Measurements from ENCODE around the gene ASPSCR1.

Gene ASPSCR1

DNA sequence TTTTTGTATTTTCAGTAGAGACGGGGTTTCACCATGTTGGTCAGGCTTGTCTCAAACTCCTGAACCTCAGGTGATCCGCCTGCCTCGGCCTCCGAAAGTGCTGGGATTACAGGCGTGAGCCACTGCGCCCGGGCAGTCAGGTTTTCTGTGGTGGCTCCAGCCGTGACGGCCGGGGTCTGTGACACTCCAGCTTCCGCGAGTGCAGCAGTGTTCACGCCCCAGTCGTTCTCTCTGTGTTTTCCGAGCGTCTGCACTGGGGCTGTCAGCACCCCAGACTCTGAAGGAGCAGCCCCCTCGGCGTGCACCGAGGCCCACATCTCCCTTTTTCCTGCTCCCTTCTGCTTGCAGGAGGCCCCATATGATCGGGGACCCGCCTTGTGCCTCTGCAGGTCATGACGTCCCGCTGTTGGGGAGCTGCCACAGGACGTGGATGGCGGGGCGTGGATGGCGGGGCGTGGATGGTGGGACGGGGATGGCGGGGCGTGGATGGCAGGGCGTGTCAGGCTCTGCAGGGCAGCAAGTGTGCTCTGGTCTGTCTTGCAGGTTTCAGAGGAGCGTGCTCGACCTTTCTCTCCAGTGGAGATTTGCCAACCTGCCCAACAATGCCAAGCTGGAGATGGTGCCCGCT, 5.7 kb downstream of the ASPSCR1 start:
- no peak for DNase-seq (ENCODE audit: low read depth)

DNA sequence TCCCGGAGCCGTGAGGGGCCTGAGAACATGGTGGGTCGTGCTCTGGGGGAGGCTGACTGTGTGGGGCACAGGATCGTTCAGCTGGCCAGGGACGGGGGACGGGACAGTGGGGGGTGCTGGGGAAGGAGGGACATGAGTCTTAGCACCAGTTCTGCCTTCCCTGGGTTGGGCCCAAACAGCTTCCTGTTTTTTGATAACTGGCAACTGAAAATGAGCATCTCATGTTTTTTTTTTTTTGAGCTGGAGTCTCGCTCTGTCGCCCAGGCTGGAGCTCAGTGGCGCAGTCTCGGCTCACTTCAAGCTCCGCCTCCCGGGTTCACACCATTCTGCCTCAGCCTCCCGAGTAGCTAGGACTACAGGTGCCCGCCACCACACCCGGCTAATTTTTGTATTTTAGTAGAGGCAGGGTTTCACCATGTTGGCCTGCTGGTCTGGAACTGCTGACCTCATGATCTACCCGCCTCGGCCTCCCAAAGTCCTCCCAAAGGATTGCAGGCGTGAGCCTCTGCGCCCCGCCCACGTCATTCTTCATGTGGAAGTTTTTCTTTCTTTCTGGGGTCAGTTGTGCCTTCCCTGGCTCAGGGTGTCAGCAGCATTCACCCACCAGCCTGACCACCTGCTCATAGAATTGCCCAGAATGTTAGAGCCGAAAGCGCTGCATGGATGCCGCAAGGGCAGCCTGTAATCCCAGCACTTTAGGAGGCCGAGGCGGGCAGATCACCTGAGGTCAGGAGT, 6.4 kb downstream of the ASPSCR1 start:
- DNase-seq (ENCODE audit: low read depth) = no peak

DNA sequence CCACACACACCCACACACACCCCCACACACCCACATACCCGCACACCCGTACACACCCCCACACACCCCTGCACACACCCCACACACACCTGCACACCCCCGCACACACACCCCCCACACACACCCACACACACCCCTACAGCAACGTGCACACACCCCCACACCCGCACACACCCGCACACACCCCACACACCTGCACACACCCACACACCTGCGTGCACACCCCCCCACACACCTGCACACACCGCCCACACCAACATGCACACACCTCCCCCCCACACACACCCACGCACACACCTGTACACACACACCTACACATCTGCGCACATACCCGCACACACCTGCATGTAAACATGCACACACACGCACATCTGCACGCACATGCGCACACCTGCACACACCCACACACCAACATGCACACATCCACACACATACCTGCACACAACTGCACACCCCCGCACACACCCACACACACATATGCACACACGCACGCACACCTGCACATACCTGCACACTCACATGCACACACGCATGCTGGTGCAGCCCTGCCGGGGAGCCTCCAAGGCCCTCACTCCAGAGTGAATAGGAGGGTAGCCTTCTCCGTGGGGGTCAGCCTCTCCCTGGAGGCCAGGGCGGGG, 7.5 kb downstream of the ASPSCR1 start:
- no peak for DNase-seq (ENCODE audit: low read depth)

- DNase-seq (ENCODE audit: low read depth) = no peak
These were observed 9.2 kb downstream of the ASPSCR1 start for GRCh38 chr17:81986606-81987005.

DNA sequence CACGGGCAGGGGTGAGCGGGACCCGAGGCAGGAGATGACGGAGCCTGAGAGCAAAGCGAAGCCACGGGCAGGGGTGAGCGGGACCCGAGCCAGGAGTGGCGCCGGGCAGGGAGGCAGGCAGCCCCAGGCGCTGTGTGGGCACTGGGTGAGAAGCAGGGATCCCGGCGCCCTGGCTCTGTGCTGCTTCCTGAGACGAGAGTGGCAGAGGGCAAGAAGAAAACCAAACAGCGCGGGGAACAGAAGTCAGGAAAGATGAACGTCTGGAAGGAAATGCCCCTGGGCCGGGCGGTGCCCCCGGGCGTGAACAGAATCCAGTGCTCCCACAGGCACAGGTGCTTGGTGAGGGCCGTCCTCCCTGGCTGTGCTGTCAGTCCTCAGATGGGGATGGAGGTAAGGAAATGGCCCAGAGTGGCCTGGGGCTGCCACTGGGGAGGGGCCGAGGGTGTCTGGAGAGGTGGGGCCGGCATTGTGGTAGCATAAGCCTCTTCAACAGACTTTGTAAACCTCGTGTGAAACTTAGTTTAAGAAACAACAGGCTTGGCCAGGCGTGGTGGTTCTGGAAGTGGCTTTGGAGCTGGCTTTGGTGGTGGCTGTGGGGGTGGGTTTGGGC, 9.8 kb downstream of the ASPSCR1 start:
- no peak for DNase-seq (ENCODE audit: low read depth)

- DNase-seq (ENCODE audit: low read depth) = no peak
These were observed 13.6 kb downstream of the ASPSCR1 start for GRCh38 chr17:81990836-81991683.

DNA sequence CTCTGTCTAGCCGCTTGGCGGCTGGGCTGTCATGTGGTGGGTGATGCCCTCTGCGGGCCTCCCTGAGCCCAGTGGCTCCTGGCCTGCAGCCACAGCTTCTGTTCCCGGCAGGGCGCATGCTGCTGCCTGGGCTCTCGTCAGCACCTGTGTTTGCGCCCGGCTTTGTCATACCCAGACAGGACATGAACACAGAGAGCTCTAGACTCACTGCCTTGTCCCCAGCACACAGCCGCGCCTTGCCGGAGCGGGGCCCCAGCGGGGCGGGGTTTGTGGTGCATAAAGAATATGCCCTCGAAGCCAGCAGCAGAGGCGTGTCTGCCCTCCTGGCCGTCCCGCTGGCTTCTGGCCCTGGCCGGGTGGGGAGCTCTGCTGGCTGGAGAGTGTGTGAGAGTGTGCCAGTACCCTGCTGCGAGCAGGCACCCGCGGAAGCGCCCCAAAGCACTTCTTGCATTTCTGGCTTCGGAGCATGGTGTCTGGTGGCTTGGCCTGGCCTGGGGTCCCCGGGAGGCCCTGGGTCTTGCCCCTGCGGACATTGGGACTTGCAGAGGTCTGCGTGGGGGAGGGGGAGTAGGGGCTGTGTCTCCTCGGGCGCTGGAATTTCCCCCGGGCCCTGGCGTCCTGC, 14.4 kb downstream of the ASPSCR1 start:
- DNase-seq (ENCODE audit: low read depth) = peak; percentile 30

GRCh38 chr17:81992306-81993102, 15.1 kb downstream of the ASPSCR1 start:
- no peak for DNase-seq (ENCODE audit: low read depth)

GRCh38 chr17:81993729-81994592, 16.5 kb downstream of the ASPSCR1 start:
- DNase-seq (ENCODE audit: low read depth) = no peak

- DNase-seq (ENCODE audit: low read depth) = no peak
These were observed 17.4 kb downstream of the ASPSCR1 start for GRCh38 chr17:81994593-81995462.

GRCh38 chr17:81995463-81996231, 18.2 kb downstream of the ASPSCR1 start:
- no peak for DNase-seq (ENCODE audit: low read depth)

GRCh38 chr17:81996232-81996756, 18.9 kb downstream of the ASPSCR1 start:
- DNase-seq (ENCODE audit: low read depth) = no peak

DNA sequence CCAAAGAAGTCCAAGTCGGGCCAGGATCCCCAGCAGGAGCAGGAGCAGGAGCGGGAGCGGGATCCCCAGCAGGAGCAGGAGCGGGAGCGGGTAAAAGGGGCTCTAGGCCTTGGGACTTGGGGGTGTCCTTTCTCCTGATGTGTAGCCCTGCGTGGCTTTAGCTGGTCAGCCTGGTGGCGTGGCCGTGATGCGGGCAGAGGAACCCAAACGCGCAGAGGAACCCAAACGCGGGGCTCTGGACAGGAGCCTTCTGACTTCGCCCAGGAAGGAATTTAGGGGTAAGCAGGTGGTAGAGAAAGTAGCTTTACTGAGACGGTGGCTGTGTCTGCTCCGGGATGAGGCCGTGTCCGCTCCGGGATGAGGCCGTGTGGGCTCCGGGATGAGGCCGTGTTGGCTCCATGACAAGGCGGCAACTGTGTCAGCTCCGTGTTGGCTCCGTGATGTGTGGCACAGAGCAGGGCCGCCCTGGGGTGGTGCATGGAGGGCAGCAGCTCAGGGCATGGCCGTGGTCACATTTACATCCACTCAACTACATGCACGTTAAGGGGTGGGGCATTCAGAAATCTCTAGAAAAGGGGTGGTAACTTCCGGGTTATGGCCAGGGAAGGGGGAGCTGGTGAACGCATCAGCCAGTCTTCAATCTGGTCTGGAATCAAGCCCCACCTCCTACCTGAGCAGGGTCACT, 19.5 kb downstream of the ASPSCR1 start:
- DNase-seq (ENCODE audit: low read depth) = no peak

- no peak for DNase-seq (ENCODE audit: low read depth)
These were observed 20.8 kb downstream of the ASPSCR1 start for GRCh38 chr17:81998212-81998611.

- no peak for DNase-seq (ENCODE audit: low read depth)
These were observed 21.4 kb downstream of the ASPSCR1 start for GRCh38 chr17:81998691-81999438.

DNA sequence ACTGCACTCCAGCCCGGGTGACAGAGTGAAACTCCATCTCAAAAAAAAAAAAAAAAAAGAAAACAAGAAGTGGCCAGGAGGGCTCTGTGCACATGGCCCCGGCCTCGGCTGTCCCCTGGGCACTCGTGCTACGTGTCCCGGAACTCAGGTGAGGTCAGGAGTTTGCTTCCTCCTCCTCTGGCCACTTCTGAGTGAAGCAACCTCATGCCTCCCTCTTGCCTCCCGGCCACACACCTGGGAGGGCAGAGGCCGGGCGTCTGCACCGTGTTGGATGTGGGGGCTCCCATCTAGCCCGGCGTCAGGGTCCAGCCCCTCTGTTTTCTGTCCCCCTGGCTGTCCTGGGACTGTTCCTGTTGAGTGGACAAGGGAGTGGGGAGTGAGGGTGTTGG, 22.2 kb downstream of the ASPSCR1 start:
- no peak for DNase-seq (ENCODE audit: low read depth)

Measured in iris pigment epithelial cell (primary cell).